Raji (cell line): ENCODE measurements around the gene S100A5.

Experiments used
- POLR2A ChIP-seq: IDR thresholded peaks from 2 replicates; pipeline ENCODE4 v1.6.1; 2011; ENCODE audit warnings: low read depth, low read length, control low read depth; ENCODE audit not compliant: insufficient read depth

The S100A5 gene

DNA sequence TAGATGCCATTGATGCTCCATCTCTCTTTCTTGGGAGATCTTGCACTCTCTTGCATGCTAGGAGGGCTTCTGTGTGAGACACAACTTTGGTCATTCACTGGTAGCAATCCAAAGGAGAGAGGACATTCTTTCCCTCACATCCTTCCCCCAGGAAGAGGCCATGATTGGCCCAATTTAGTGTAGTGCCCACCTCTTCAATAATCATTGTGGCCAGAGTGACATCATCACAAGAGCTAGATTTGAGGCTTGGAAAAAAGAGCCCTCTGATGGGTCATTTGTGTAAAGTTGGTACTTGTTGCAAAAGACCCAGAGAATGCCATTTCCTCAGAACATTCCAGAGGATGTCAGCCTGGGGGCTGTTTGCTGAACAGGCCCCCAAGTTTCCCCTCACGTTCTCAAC is 35.2 kb downstream of the S100A5 start:
- TF ChIP-seq POLR2A: no peak

DNA sequence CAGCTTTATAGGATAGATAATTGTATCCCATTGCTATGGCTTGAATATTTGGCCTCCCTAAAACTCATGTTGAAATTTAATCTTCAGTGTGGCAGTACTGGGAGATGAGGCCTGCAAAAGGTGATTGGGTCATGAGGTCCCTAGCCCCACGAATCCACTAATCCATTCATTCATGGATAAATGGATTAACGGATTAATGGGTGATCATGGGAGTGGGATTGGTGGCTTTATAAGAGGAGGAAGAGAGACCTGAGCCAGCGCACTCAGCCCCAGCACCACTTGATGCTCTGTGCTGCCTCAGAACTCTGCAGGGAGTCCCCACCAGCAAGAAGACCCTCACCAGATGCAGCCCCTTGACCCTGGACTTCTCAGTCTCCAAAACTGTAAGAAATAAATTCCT is 37.0 kb downstream of the S100A5 start:
- no peak for TF ChIP-seq POLR2A

- TF ChIP-seq POLR2A: no peak
Observed at GRCh38 chr1:153498746-153499145, 42.0 kb downstream of the S100A5 start.

DNA sequence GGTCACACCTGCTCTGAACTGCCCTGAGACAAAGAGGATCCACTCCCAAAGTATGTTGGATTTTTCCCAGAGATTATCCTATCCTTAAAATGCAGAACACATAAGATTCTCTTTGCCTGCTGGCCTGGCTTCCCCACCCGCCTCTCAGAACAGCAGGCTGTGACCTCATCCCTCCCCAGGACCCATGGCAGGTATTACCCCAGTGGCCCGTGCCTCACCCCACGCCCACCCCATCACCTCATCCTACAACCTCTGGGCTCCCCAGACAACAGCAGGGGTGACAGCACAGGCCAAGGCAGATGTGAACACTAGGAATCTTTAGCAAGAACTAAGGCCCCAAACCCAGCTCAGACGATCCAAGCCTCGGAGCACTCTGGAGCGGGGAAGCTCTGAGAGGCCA is 45.2 kb downstream of the S100A5 start:
- TF ChIP-seq POLR2A: no peak

DNA sequence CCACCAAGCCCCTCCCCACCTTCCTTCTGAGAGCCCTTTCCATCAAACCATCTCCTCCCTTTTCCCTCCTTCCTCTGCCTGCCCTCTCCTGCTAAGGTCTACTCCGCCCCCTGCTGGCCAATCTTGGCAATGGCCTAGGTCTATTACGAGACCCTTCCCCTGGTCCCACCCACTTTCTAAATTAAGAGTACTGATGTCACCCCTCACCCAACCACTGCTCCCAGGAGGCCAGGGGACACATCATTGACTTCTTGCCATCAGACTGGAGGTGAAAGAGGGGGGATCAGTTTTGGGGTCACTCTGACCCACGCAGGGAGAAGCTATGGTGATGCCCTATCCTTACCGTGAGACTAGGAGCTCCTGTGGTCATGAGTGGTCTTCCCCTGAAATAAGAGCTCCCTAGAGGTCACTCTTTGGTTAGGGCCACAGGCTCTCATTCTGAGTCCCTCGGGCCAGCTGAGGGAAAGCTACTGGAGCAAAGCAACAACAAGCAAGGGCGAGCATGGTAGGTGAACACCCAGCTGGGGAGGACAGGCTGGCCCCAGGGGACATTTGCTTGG is 45.7 kb downstream of the S100A5 start:
- no peak for TF ChIP-seq POLR2A

DNA sequence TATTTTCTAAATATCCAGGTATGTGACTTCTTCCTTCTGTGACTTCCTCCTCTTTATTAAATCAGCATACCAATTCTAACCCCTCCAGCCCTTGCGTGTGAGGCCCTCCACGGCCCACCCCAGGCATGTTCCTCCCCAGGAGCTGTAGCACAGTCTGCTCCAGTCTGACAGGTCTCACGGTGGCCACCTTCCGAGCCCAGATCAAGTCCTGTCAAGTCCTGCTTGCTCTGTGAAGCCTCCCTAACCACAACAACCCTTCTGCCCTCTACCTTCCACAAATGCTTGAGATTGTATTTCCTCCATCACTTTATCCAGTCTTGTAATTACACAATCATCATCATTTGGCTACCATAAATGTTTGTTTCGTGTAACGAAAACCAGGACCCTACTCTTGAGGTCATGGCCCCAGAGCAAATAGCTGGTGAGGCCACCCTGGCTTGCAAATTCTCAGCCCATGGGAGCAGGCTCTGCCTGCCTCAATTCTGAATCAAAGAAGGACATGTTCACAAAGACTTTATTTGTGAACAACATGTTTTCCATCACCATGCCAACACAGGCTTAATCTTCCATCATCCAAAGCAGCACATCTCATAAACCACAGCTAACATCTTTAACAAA is 47.3 kb downstream of the S100A5 start:
- TF ChIP-seq POLR2A: no peak

GRCh38 chr1:153490272-153491051 is 50.3 kb downstream of the S100A5 start:
- no peak for TF ChIP-seq POLR2A

GRCh38 chr1:153488731-153489130 is 52.0 kb downstream of the S100A5 start:
- TF ChIP-seq POLR2A: no peak

GRCh38 chr1:153487707-153488106 is 53.0 kb downstream of the S100A5 start:
- TF ChIP-seq POLR2A: no peak
